HL-60/S4 treated with retinoic acid at 250 ng/mL for 4 days and 3 days (cell line): ENCODE results near the gene CD82.

Experiments used
- in situ Hi-C: fragments of 300-500 bp; cut with MboI; formaldehyde crosslinking; loops from 2 replicates; pipeline ENCODE4 v1.7.0; 2022; ENCODE audit warnings: low sequenced_read_pairs

The CD82 gene

GRCh38 chr11:44556735-44557409 is 8.6 kb upstream of the CD82 start:
- in situ Hi-C loops: loop anchor here (25.0 kb wide), 1 partner anchor 530 kb away; no protein-coding TSS in a partner anchor

GRCh38 chr11:44557464-44557863 is 8.0 kb upstream of the CD82 start:
- in situ Hi-C loops: loop anchor here (25.0 kb wide), 1 partner anchor 530 kb away; no protein-coding TSS in a partner anchor

- in situ Hi-C loops: loop anchor here (25.0 kb wide), 1 partner anchor 528 kb away; no protein-coding TSS in a partner anchor
Observed at GRCh38 chr11:44559207-44559939, 6.1 kb upstream of the CD82 start.

- in situ Hi-C loops: loop anchor here (25.0 kb wide), 1 partner anchor 527 kb away; no protein-coding TSS in a partner anchor
Observed at GRCh38 chr11:44559940-44560300, 5.5 kb upstream of the CD82 start.

- in situ Hi-C loops: loop anchor here (25.0 kb wide), 1 partner anchor 526 kb away; no protein-coding TSS in a partner anchor
Observed at GRCh38 chr11:44561275-44561805, 4.1 kb upstream of the CD82 start.

- in situ Hi-C loops: loop anchor here (25.0 kb wide), 1 partner anchor 525 kb away; no protein-coding TSS in a partner anchor
Observed at GRCh38 chr11:44561964-44562734, 3.3 kb upstream of the CD82 start.

- in situ Hi-C loops: loop anchor here (25.0 kb wide), 1 partner anchor 524 kb away; no protein-coding TSS in a partner anchor
Observed at GRCh38 chr11:44562845-44563460, 2.5 kb upstream of the CD82 start.

- in situ Hi-C loops: loop anchor here (25.0 kb wide), 1 partner anchor 524 kb away; no protein-coding TSS in a partner anchor
Observed at GRCh38 chr11:44563711-44564110, 1.8 kb upstream of the CD82 start.

GRCh38 chr11:44564166-44564565 is 1.3 kb upstream of the CD82 start:
- in situ Hi-C loops: loop anchor here (25.0 kb wide), 1 partner anchor 523 kb away; no protein-coding TSS in a partner anchor

- in situ Hi-C loops: loop anchor here (25.0 kb wide), 1 partner anchor 523 kb away; no protein-coding TSS in a partner anchor
Observed at GRCh38 chr11:44564670-44565210, 723 bp upstream of the CD82 start.

GRCh38 chr11:44565953-44566949 is 788 bp downstream of the CD82 start:
- in situ Hi-C loops: loop anchor here (25.0 kb wide), 1 partner anchor 521 kb away; no protein-coding TSS in a partner anchor

GRCh38 chr11:44566952-44567875 is 1.8 kb downstream of the CD82 start:
- in situ Hi-C loops: loop anchor here (25.0 kb wide), 1 partner anchor 520 kb away; no protein-coding TSS in a partner anchor

- in situ Hi-C loops: loop anchor here (25.0 kb wide), 1 partner anchor 519 kb away; no protein-coding TSS in a partner anchor
Observed at GRCh38 chr11:44567876-44568256, 2.4 kb downstream of the CD82 start.

- in situ Hi-C loops: loop anchor here (25.0 kb wide), 1 partner anchor 519 kb away; no protein-coding TSS in a partner anchor
Observed at GRCh38 chr11:44568331-44568657, 2.8 kb downstream of the CD82 start.

- in situ Hi-C loops: loop anchor here (25.0 kb wide), 1 partner anchor 518 kb away; no protein-coding TSS in a partner anchor
Observed at GRCh38 chr11:44568658-44569473, 3.4 kb downstream of the CD82 start.

GRCh38 chr11:44570411-44571155 is 5.1 kb downstream of the CD82 start:
- in situ Hi-C loops: loop anchor here (25.0 kb wide), 1 partner anchor 517 kb away; no protein-coding TSS in a partner anchor
